Liver (tissue), 9 donors: ENCODE data around the gene CEL. TPM values are rescaled to one million over a fixed set of nuclear protein-coding genes. Genes with fewer than 3 reads are reported as not detected.
"Not testable (repeated sequence)": the region's sequence is repeated elsewhere in the genome, so short reads cannot be mapped to it uniquely, and the experiment has no call there.

Experiments used
- DNase-seq: peaks from one replicate; pipeline ENCODE4 v3.0.0-alpha.2; 2017; ENCODE audit warnings: low spot score
- H3K27ac ChIP-seq, 2 donors: one replicate each; pipeline ENCODE4 v1.7.0; 2013; ENCODE audit warnings: inconsistent platforms in 2 of 2, low read length in 2 of 2, control low read depth in 1 of 2, low read depth in 1 of 2, mild to moderate bottlenecking in 1 of 2
- H3K27me3 ChIP-seq, 4 donors: one replicate each; pipeline versions ENCODE4 v1.6.1 to v1.7.0; 2013; ENCODE audit warnings: low read length in 3 of 4, inconsistent platforms in 1 of 4, mild to moderate bottlenecking in 1 of 4, moderate library complexity in 1 of 4; ENCODE audit not compliant: control insufficient read depth in 4 of 4, insufficient read depth in 4 of 4
- H3K36me3 ChIP-seq, 4 donors: one replicate each; pipeline versions ENCODE4 v1.6.1 to v1.7.0; 2013; ENCODE audit warnings: low read length in 3 of 4, mild to moderate bottlenecking in 3 of 4, low read depth in 1 of 4, moderate library complexity in 1 of 4; ENCODE audit not compliant: control insufficient read depth in 4 of 4, insufficient read depth in 3 of 4
- H3K4me1 ChIP-seq, 4 donors: one replicate each; pipeline versions ENCODE4 v1.6.1 to v1.7.0; 2013; ENCODE audit warnings: low read length in 3 of 4, mild to moderate bottlenecking in 3 of 4, moderate library complexity in 1 of 4; ENCODE audit not compliant: control insufficient read depth in 4 of 4, insufficient read depth in 4 of 4
- H3K4me3 ChIP-seq, 3 donors: one replicate each; pipeline versions ENCODE4 v1.6.1 to v1.7.0; 2013; ENCODE audit warnings: low read length in 3 of 3, control low read depth in 1 of 3, low read depth in 1 of 3, mild to moderate bottlenecking in 1 of 3
- H3K9ac ChIP-seq, 2 donors: one replicate each; pipeline ENCODE4 v1.7.0; 2013; ENCODE audit warnings: low read length in 2 of 2, mild to moderate bottlenecking in 2 of 2, moderate library complexity in 2 of 2, control low read depth in 1 of 2, low read depth in 1 of 2
- H3K9me3 ChIP-seq, 4 donors: one replicate each; pipeline versions ENCODE4 v1.6.1 to v1.7.0; 2013; ENCODE audit warnings: low read length in 3 of 4; ENCODE audit not compliant: control insufficient read depth in 4 of 4
- HNF4G ChIP-seq: IDR thresholded peaks from 2 replicates; pipeline ENCODE4 v1.6.1; 2016; ENCODE audit warnings: antibody characterized with exemption
- JUND ChIP-seq, 2 donors: IDR thresholded peaks; 2 replicates each; pipeline ENCODE4 v1.6.1; 2016; ENCODE audit warnings: antibody characterized with exemption in 2 of 2
- WGBS: extraction: QIAGEN DNeasy Blood & Tissue Kit; methylation state at CpG from one replicate; pipeline ENCODE4 v1.1.7; 2013; 5-methylcytosine and 5-hydroxymethylcytosine counted together
- polyA plus RNA-seq, 2 donors: library from polyadenylated mRNA; stranded (reverse) in 1 of 2; unstranded in 1 of 2; fragments of 200-250 nt in 1 of 2; fragments of >200 nt in 1 of 2; fragmentation: Nextera tagmentation in 1 of 2; extraction: Ambion mirVana in 1 of 2; gene quantifications; one replicate each; pipeline versions ENCODE4 v1.2.1 to v1.2.3, GENCODE V29; 2013 to 2015
- total RNA-seq, 2 donors: library from RNA; depleted of rRNA; stranded (reverse); fragments of >200 nt; gene quantifications; one replicate each; pipeline ENCODE4 v1.2.3, GENCODE V29; 2014
- TF ChIP-seq, protein P1 (sequence below): IDR thresholded peaks from 2 replicates; pipeline ENCODE4 v1.6.1; 2016; ENCODE audit warnings: antibody characterized with exemption
- TF ChIP-seq, protein P2 (sequence below): IDR thresholded peaks from 2 replicates; pipeline ENCODE4 v1.6.1; 2016; ENCODE audit warnings: antibody characterized with exemption, mild to moderate bottlenecking
- donor health status: healthy.
- donor health status: healthy.
- donor health status: healthy.
- donor health status: healthy.
- donor health status: healthy.

The CEL gene
- total and polyA plus RNA-seq, 4 donors = 0.08 to 0.25 (median 0.09) TPM; not detected in 1

DNA sequence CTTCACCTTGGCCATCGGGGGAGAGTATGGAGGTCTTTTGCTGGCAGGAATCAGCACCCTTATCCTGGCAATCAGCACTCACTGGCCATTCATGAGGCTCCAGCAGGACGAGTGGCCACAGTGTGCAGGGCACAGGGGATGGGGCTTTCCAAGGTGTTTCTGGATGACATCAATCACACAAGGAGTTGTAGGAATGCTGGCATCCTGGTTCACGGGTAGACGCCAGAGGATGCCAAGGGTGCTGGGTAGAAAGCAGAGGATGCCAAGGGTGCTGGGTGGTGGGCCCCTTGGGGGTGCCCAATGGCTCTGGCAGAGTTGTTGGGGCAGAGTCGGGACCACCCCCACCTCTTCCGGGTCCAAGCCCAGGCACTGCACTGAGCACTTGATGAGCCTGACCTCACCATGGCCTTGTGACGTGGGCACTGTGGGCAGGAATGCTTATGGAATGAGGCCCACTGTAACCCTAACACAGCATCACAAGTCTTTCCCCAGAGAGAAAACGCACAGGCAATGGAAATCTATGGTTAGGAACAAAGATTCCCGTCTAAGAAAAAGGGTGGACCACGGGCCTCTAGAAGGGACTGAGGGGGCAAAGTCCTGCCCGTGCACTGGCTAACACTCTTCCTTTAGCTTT, 29.1 kb downstream of the CEL start:
- Histone ChIP-seq H3K27me3 (no peaks in the 10 kb centered on the region), H3K27ac (no peak overlapping the region), H3K9ac (no peak overlapping the region), H3K4me3 (no peak overlapping the region), H3K36me3 (no peaks in the 10 kb centered on the region), H3K4me1 (no peaks in the 10 kb centered on the region), H3K9me3 (no peaks in the 10 kb centered on the region)
- TF ChIP-seq, protein P1, sequence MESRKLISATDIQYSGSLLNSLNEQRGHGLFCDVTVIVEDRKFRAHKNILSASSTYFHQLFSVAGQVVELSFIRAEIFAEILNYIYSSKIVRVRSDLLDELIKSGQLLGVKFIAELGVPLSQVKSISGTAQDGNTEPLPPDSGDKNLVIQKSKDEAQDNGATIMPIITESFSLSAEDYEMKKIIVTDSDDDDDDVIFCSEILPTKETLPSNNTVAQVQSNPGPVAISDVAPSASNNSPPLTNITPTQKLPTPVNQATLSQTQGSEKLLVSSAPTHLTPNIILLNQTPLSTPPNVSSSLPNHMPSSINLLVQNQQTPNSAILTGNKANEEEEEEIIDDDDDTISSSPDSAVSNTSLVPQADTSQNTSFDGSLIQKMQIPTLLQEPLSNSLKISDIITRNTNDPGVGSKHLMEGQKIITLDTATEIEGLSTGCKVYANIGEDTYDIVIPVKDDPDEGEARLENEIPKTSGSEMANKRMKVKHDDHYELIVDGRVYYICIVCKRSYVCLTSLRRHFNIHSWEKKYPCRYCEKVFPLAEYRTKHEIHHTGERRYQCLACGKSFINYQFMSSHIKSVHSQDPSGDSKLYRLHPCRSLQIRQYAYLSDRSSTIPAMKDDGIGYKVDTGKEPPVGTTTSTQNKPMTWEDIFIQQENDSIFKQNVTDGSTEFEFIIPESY = no peak
- no peak for TF ChIP-seq JUND (IDR thresholded peaks at IDR 0.05)
- no peak for DNase-seq
- 80% methylated on average over 11 of the region's 11 CpGs for WGBS

DNA sequence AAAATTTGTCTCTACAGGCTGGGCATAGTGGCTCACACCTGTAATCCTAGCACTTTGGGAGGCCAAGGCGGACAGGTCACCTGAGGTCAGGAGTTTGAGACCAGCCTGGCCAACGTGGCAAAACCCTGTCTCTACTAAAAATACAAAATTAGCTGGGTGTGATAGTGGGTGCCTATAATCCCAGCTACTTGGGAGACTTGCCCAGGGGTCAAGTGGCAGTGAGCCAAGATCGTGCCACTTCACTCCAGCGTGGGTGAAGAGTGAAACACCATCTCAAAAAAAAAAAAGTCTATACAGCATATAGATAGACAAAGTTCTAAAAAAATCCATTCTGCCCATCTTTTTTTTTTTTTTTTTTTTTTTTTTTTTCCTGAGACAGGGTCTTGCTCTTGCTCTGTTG, 32.6 kb downstream of the CEL start:
- peaks cover 0 to 25% (median 6%) of the 10 kb centered on the region in 4 donors for H3K36me3 ChIP-seq
- not testable (repeated sequence) for H3K27ac ChIP-seq, H3K9ac ChIP-seq, H3K4me1 ChIP-seq, H3K9me3 ChIP-seq, DNase-seq, H3K4me3 ChIP-seq, H3K27me3 ChIP-seq
- WGBS = 87% methylated on average over 4 of the region's 4 CpGs

- Histone ChIP-seq H3K9ac (no peak overlapping the region), H3K9me3 (no peaks in the 10 kb centered on the region), H3K4me3 (no peak overlapping the region), H3K27ac (no peak overlapping the region), H3K36me3 (peaks cover 0 to 31% (median 9%) of the 10 kb centered on the region in 4 donors), H3K27me3 (no peaks in the 10 kb centered on the region), H3K4me1 (no peaks in the 10 kb centered on the region)
- TF ChIP-seq, protein P1 = no peak
- TF ChIP-seq HNF4G = no peak
- TF ChIP-seq, protein P2, sequence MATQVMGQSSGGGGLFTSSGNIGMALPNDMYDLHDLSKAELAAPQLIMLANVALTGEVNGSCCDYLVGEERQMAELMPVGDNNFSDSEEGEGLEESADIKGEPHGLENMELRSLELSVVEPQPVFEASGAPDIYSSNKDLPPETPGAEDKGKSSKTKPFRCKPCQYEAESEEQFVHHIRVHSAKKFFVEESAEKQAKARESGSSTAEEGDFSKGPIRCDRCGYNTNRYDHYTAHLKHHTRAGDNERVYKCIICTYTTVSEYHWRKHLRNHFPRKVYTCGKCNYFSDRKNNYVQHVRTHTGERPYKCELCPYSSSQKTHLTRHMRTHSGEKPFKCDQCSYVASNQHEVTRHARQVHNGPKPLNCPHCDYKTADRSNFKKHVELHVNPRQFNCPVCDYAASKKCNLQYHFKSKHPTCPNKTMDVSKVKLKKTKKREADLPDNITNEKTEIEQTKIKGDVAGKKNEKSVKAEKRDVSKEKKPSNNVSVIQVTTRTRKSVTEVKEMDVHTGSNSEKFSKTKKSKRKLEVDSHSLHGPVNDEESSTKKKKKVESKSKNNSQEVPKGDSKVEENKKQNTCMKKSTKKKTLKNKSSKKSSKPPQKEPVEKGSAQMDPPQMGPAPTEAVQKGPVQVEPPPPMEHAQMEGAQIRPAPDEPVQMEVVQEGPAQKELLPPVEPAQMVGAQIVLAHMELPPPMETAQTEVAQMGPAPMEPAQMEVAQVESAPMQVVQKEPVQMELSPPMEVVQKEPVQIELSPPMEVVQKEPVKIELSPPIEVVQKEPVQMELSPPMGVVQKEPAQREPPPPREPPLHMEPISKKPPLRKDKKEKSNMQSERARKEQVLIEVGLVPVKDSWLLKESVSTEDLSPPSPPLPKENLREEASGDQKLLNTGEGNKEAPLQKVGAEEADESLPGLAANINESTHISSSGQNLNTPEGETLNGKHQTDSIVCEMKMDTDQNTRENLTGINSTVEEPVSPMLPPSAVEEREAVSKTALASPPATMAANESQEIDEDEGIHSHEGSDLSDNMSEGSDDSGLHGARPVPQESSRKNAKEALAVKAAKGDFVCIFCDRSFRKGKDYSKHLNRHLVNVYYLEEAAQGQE = no peak
- no peak for DNase-seq
- 97% methylated on average over 3 of the region's 3 CpGs for WGBS
Measured at GRCh38 chr9:133094842-133095393, 33.1 kb downstream of the CEL start.
